K562 (cell line): ENCODE measurements around the gene ARHGAP24. TPM values are rescaled to one million over a fixed set of nuclear protein-coding genes. Genes with fewer than 3 reads are reported as not detected.
"Not testable (repeated sequence)": the region's sequence is repeated elsewhere in the genome, so short reads cannot be mapped to it uniquely, and the experiment has no call there.

ENCODE experiments used
- ATAC-seq: fragments of 200-7000 bp; cut with Tn5 transposase; 3 replicates; pipeline ENCODE4 v1.9.1; 2020; ENCODE audit warnings: moderate library complexity
- BruUV-seq: library from RNA; stranded (reverse); fragments of 400-500 nt; replicated peaks from 2 replicates; lab custom pipeline; 2021; lab: Mats Ljungman, UMichigan
- CTCF ChIA-PET: fragments of 300-600 bp; formaldehyde crosslinking; extraction: SDS; loops from one replicate; lab custom pipeline; 2021; ENCODE audit warnings: low intra/inter-chr PET ratio; lab: Yijun Ruan, JAX
- POLR2A ChIA-PET: fragments of 300-600, 350-650 bp; sonication (Branson Sonifier 250); formaldehyde crosslinking; extraction: SDS; loops from one replicate; lab custom pipeline; 2021; ENCODE audit warnings: antibody characterized with exemption, inconsistent platforms; lab: Yijun Ruan, JAX
- DNase-seq, 4 experiments: peaks; one replicate each; pipeline versions ENCODE4 v3.0.0 to v3.0.0-alpha.2; 2011 to 2018; ENCODE audit warnings: low spot score in 3 of 4, mixed read lengths in 3 of 4; ENCODE audit errors: extremely low read depth in 1 of 4
- FAIRE-seq: peaks from 2 replicates; lab custom pipeline; 2011; peaks lifted over from hg19 to GRCh38; lab: Jason Lieb, UNC
- H2AFZ ChIP-seq: 2 replicates; pipeline ENCODE4 v1.6.0; 2011; ENCODE audit warnings: low read depth, low read length, control low read depth, inconsistent platforms
- H3K27ac ChIP-seq: fragments of 200-600 bp; 3 replicates; pipeline ENCODE4 v1.8.0; 2011; ENCODE audit warnings: low read depth, mild to moderate bottlenecking, control low read depth, inconsistent platforms, low read length, moderate library complexity, mixed read lengths; ENCODE audit errors: extremely low read depth
- H3K27me3 ChIP-seq, 2 experiments: fragments of 300-600 bp in 1 of 2; 2 replicates in 1 of 2; 3 replicates in 1 of 2; pipeline versions ENCODE4 v1.6.0 to v1.8.0; 2011; ENCODE audit warnings: inconsistent platforms in 2 of 2, low read length in 2 of 2, mild to moderate bottlenecking in 1 of 2, mixed read lengths in 1 of 2, moderate library complexity in 1 of 2; ENCODE audit not compliant: control insufficient read depth in 2 of 2, insufficient read depth in 2 of 2
- H3K36me3 ChIP-seq: fragments of 300-600 bp; 3 replicates; pipeline ENCODE4 v1.8.0; 2011; ENCODE audit warnings: mild to moderate bottlenecking, low read length, inconsistent platforms; ENCODE audit not compliant: control insufficient read depth, insufficient read depth
- H3K4me1 ChIP-seq, 2 experiments: fragments of 200-600 bp in 1 of 2; replicated peaks in 1 of 2; 2 replicates in 1 of 2; 3 replicates in 1 of 2; pipeline versions ENCODE4 v1.5.1 to v1.8.0; 2011; ENCODE audit warnings: inconsistent platforms in 2 of 2, low read length in 2 of 2, mild to moderate bottlenecking in 1 of 2, mixed read lengths in 1 of 2, moderate library complexity in 1 of 2; ENCODE audit not compliant: control insufficient read depth in 2 of 2, insufficient read depth in 2 of 2
- H3K4me2 ChIP-seq: 2 replicates; pipeline ENCODE4 v1.6.1; 2011; ENCODE audit warnings: low read length, control low read depth, inconsistent platforms, mixed read lengths; ENCODE audit not compliant: insufficient read depth
- H3K4me3 ChIP-seq: fragments of 200-600 bp; sonication (generic), shearing (Covaris generic); 2 replicates; pipeline ENCODE4 v1.5.1; 2016; ENCODE audit warnings: control low read depth, inconsistent platforms
- H3K79me2 ChIP-seq: fragments of 200-600 bp; 3 replicates; pipeline ENCODE4 v1.8.0; 2011; ENCODE audit warnings: low read length, inconsistent platforms; ENCODE audit not compliant: control insufficient read depth, insufficient read depth
- H3K9ac ChIP-seq, 2 experiments: 2 replicates each; pipeline versions ENCODE4 v1.6.0 to v1.6.1; 2011; ENCODE audit warnings: low read depth in 2 of 2, low read length in 2 of 2, control low read depth in 1 of 2, inconsistent platforms in 1 of 2, mild to moderate bottlenecking in 1 of 2, mixed read lengths in 1 of 2; ENCODE audit not compliant: insufficient read depth in 1 of 2
- H3K9me1 ChIP-seq: one replicate; pipeline ENCODE4 v1.6.0; 2011; ENCODE audit warnings: inconsistent platforms, mild to moderate bottlenecking, low read length, moderate library complexity; ENCODE audit not compliant: control insufficient read depth, insufficient read depth
- H3K9me3 ChIP-seq: replicated peaks from 2 replicates; pipeline ENCODE4 v1.5.1; 2011; ENCODE audit warnings: low read depth, low read length, inconsistent platforms; ENCODE audit not compliant: control insufficient read depth, insufficient read depth
- H4K20me1 ChIP-seq: replicated peaks from 2 replicates; pipeline ENCODE4 v1.6.1; 2011; ENCODE audit warnings: low read length, inconsistent platforms, mixed read lengths; ENCODE audit not compliant: control insufficient read depth, insufficient read depth
- ATF3 ChIP-seq, 2 experiments: fragments of 450-650 bp in 1 of 2; sonication (generic) in 1 of 2; formaldehyde crosslinking in 1 of 2; IDR thresholded peaks in 1 of 2; conservative IDR thresholded peaks in 1 of 2; 2 replicates each; pipeline versions ENCODE4 v1.6.1 to v1.8.1; 2016 to 2023; ENCODE audit warnings: mild to moderate bottlenecking in 2 of 2, moderate library complexity in 2 of 2, inconsistent platforms in 1 of 2, missing genetic modification reagents in 1 of 2
- ATF4 ChIP-seq: fragments of 450-650 bp; formaldehyde crosslinking; IDR thresholded peaks from 2 replicates; pipeline ENCODE4 v1.4.0; 2022; ENCODE audit warnings: mild to moderate bottlenecking, moderate library complexity
- CEBPB ChIP-seq: fragments of 450-650 bp; IDR thresholded peaks from 2 replicates; pipeline ENCODE4 v1.6.1; 2016; ENCODE audit warnings: missing genetic modification characterization, missing compliant biosample characterization
- CEBPG ChIP-seq, 3 experiments: fragments of 200-800 bp in 1 of 3; sonication (Bioruptor generic) in 1 of 3; sonication (generic) in 1 of 3; formaldehyde crosslinking in 1 of 3; IDR thresholded peaks in 2 of 3; conservative IDR thresholded peaks in 1 of 3; 2 replicates each; pipeline versions ENCODE4 v1.6.1 to v1.8.0; 2016 to 2022; ENCODE audit warnings: missing compliant biosample characterization in 2 of 3, missing genetic modification characterization in 2 of 3, mild to moderate bottlenecking in 1 of 3, missing genetic modification reagents in 1 of 3
- ZSCAN32 ChIP-seq: fragments of 450-650 bp; formaldehyde crosslinking; IDR thresholded peaks from 2 replicates; pipeline ENCODE4 v1.4.0; 2020; ENCODE audit warnings: mild to moderate bottlenecking, moderate library complexity
- WGBS: fragments of 100-300 bp; shearing (Covaris generic); methylation state at CpG from one replicate; pipeline ENCODE4 v1.1.6; 2016; ENCODE audit warnings: low coverage, mixed read lengths; ENCODE audit not compliant: insufficient coverage; ENCODE audit errors: missing lambda C conversion rate; 5-methylcytosine and 5-hydroxymethylcytosine counted together
- in situ Hi-C: fragments of 300-500 bp; cut with MboI; formaldehyde crosslinking; loops from 4 replicates; pipeline ENCODE4 v1.15.0; 2018; ENCODE audit warnings: inconsistent platforms, mixed read lengths
- intact Hi-C: fragments of 100-400 bp; cut with micrococcal nuclease; formaldehyde crosslinking; loops from 2 replicates; pipeline ENCODE4 v1.14.2; 2022
- polyA plus RNA-seq, 8 experiments: library from polyadenylated mRNA; depleted of rRNA in 4 of 8; stranded (reverse) in 5 of 8; unstranded in 3 of 8; fragments of >200 nt; fragmentation: Nextera tagmentation in 2 of 8; fragmentation: Illumina TruSeq in 1 of 8; extraction: Ambion mirVana in 2 of 8; extraction: Trizol in 1 of 8; gene quantifications; 2 replicates each; pipeline versions ENCODE4 v1.2.1 to v1.2.3, GENCODE V29; 2011 to 2014; ENCODE audit warnings: inconsistent platforms in 1 of 8, missing spikeins in 1 of 8
- total RNA-seq, 7 experiments: library from RNA; depleted of rRNA in 6 of 7; stranded (reverse); fragments of >200 nt in 6 of 7; fragmentation: Illumina TruSeq in 2 of 7; extraction: Trizol in 2 of 7; gene quantifications; 2 replicates each; pipeline versions ENCODE4 v1.2.1 to v1.2.3, GENCODE V29; 2011 to 2021; ENCODE audit warnings: low replicate concordance in 1 of 7

Gene ARHGAP24
- total and polyA plus RNA-seq, 9 of the 15 experiments (the other 6 are each of a cell fraction or from before 2014, with no cell fraction given), result 8.0 to 22.6 (median 14.0) TPM

- POLR2A ChIA-PET, result interaction anchor here (0.5 kb wide), 1 partner anchor 45 kb away, joined by 4 read pairs; no protein-coding TSS in a partner anchor
- H3K9ac ChIP-seq; H3K4me2 ChIP-seq; H3K27me3 ChIP-seq; H3K9me1 ChIP-seq; in situ Hi-C loops; BruUV-seq; H2AFZ ChIP-seq; H3K79me2 ChIP-seq; H4K20me1 ChIP-seq; H3K27ac ChIP-seq; H3K9me3 ChIP-seq; H3K4me1 ChIP-seq; ATAC-seq; DNase-seq; H3K36me3 ChIP-seq; FAIRE-seq; CTCF ChIA-PET; H3K4me3 ChIP-seq; TF ChIP-seq ATF3 (CRISPR knock-in tag; conservative IDR thresholded peaks at IDR 0.05); CEBPG (CRISPR knock-in tag; IDR thresholded peaks at IDR 0.05): not testable (repeated sequence)
- WGBS, result 3% methylated on average over 3 of the region's 3 CpGs
- TF ChIP-seq ATF3 (IDR thresholded peaks at IDR 0.05) (peak; percentile 71), ATF4 (peak; percentile 44; the same call in 1 of the 2 replicates), ZSCAN32 (0 out of 2 replicates have a peak, but pooled peaks have one; percentile 41), CEBPB (tag) (peak; percentile 73), CEBPG (tag; conservative IDR thresholded peaks at IDR 0.05 in 1 of 2, IDR thresholded peaks at IDR 0.05 in 1 of 2) (peak; percentile 29 to 85; a peak in 3 of 4 replicates)
- intact Hi-C loops, result loop anchor here (10.0 kb wide), 1 partner anchor 226 kb away; no protein-coding TSS in a partner anchor
Observed at GRCh38 chr4:85518526-85518925, 43.6 kb downstream of the ARHGAP24 start.
